Peyer's patch (tissue), 4 donors: ENCODE measurements around the gene P2RY13. TPM values are rescaled to one million over a fixed set of nuclear protein-coding genes. Genes with fewer than 3 reads are reported as not detected.

Experiments used
- DNase-seq, 3 donors: peaks; one replicate each; pipeline ENCODE4 v3.0.0-alpha.2; 2017 to 2019
- H3K27ac ChIP-seq, 4 donors: fragments of 200-600 bp; sonication (generic); one replicate each; pipeline ENCODE4 v1.5.1; 2016 to 2019
- H3K27me3 ChIP-seq, 2 donors: fragments of 200-600 bp; sonication (generic); one replicate each; pipeline ENCODE4 v1.5.1; 2019
- H3K36me3 ChIP-seq, 3 donors: fragments of 200-600 bp; sonication (generic); one replicate each; pipeline ENCODE4 v1.5.1; 2016 to 2019
- H3K4me1 ChIP-seq, 4 donors: fragments of 200-600 bp; sonication (generic); one replicate each; pipeline ENCODE4 v1.5.1; 2016 to 2019
- H3K4me3 ChIP-seq, 4 donors: fragments of 200-600 bp; sonication (generic); 1 replicate in 3 of 4; 2 replicates in 1 of 4; pipeline ENCODE4 v1.5.1; 2016 to 2019; ENCODE audit warnings: mild to moderate bottlenecking in 1 of 4
- H3K9me3 ChIP-seq, 4 donors: fragments of 200-600 bp; sonication (generic); one replicate each; pipeline ENCODE4 v1.5.1; 2016 to 2019; ENCODE audit warnings: mild to moderate bottlenecking in 1 of 4
- POLR2A ChIP-seq, 2 donors: fragments of 450-650 bp; IDR thresholded peaks; one replicate each; pipeline ENCODE4 v1.5.1; 2017; ENCODE audit warnings: antibody characterized with exemption in 2 of 2, mild to moderate bottlenecking in 2 of 2, moderate library complexity in 2 of 2
- total RNA-seq, 4 donors: library from RNA; depleted of rRNA; stranded (reverse); fragments of >200 nt; gene quantifications; one replicate each; pipeline ENCODE4 v1.1.0, GENCODE V29; 2016
- TF ChIP-seq, protein P1 (sequence below), 6 experiments: fragments of 450-650 bp in 4 of 6; fragments of 200-600 bp in 2 of 6; sonication (generic) in 1 of 6; IDR thresholded peaks; one replicate each; pipeline ENCODE4 v1.5.1; 2017 to 2019; ENCODE audit warnings: antibody characterized with exemption in 6 of 6, mild to moderate bottlenecking in 3 of 6, moderate library complexity in 1 of 6

Gene P2RY13
- total RNA-seq, 4 donors from 2014 or later: 0.67 to 1.7 TPM; not detected in 2

DNA sequence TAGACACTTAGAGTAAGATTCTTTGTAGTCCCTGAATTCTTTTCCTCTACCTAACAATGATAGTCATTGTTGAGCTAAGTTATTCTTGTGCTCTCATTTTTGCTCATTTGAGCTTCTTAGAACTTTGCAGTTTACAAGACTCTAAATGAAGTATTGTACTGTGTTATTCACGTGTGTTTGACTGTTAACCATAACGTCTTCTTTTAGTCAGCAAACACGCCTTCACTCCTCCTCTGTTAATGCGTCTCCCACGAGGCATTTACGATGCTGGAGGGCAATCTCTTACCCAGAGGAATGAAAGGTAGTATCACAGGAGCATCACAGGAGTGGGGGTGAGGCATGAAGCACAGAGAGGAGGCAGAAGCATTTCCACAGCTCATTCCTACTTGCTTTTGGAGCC, 36.2 kb downstream of the P2RY13 start:
- no peak for DNase-seq
- Histone ChIP-seq H3K9me3 (no peaks in the 10 kb centered on the region), H3K27ac (no peak overlapping the region), H3K4me3 (no peak overlapping the region), H3K36me3 (no peaks in the 10 kb centered on the region), H3K27me3 (no peaks in the 10 kb centered on the region), H3K4me1 (no peaks in the 10 kb centered on the region)
- no peak for TF ChIP-seq POLR2A (IDR thresholded peaks at IDR 0.05)
- TF ChIP-seq, protein P1, sequence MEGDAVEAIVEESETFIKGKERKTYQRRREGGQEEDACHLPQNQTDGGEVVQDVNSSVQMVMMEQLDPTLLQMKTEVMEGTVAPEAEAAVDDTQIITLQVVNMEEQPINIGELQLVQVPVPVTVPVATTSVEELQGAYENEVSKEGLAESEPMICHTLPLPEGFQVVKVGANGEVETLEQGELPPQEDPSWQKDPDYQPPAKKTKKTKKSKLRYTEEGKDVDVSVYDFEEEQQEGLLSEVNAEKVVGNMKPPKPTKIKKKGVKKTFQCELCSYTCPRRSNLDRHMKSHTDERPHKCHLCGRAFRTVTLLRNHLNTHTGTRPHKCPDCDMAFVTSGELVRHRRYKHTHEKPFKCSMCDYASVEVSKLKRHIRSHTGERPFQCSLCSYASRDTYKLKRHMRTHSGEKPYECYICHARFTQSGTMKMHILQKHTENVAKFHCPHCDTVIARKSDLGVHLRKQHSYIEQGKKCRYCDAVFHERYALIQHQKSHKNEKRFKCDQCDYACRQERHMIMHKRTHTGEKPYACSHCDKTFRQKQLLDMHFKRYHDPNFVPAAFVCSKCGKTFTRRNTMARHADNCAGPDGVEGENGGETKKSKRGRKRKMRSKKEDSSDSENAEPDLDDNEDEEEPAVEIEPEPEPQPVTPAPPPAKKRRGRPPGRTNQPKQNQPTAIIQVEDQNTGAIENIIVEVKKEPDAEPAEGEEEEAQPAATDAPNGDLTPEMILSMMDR (IDR thresholded peaks at IDR 0.05): no peak

DNA sequence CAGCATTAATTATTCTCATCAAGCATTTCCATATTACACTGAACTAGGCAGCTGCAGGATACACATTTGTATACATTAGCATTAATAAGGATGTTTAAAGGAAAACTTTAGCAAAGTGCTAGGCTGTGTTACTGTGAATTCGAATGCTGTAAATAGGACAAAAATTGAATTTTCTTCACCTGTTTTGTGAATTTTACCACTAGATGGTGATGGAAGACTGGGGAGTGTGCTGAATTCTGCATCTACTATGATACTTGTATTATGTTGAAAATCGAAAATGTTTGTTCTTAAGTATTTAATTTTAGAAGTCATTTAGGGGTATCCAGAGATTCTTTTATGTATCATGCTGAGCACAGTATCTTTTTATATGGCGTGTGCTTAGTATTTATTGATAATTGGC, 38.7 kb downstream of the P2RY13 start:
- no peaks in the 10 kb centered on the region for H3K9me3 ChIP-seq
- TF ChIP-seq, protein P1 (IDR thresholded peaks at IDR 0.05): peak in 2 of 6 experiments; percentile 30 to 35
- no peak for TF ChIP-seq POLR2A (IDR thresholded peaks at IDR 0.05)
- DNase-seq: no peak

GRCh38 chr3:151289445-151289844, 39.9 kb downstream of the P2RY13 start:
- DNase-seq: no peak
- Histone ChIP-seq H3K4me3 (no peak overlapping the region), H3K9me3 (no peaks in the 10 kb centered on the region), H3K27ac (no peak overlapping the region), H3K4me1 (no peaks in the 10 kb centered on the region), H3K27me3 (no peaks in the 10 kb centered on the region), H3K36me3 (no peaks in the 10 kb centered on the region)
- TF ChIP-seq, protein P1 (IDR thresholded peaks at IDR 0.05): no peak
- TF ChIP-seq POLR2A (IDR thresholded peaks at IDR 0.05): no peak

More for the DNA sequence above, 38.7 kb downstream of the P2RY13 start:
- Histone ChIP-seq H3K36me3 (no peaks in the 10 kb centered on the region), H3K27ac (no peak overlapping the region), H3K4me3 (no peak overlapping the region), H3K27me3 (no peaks in the 10 kb centered on the region), H3K4me1 (no peaks in the 10 kb centered on the region)

DNA sequence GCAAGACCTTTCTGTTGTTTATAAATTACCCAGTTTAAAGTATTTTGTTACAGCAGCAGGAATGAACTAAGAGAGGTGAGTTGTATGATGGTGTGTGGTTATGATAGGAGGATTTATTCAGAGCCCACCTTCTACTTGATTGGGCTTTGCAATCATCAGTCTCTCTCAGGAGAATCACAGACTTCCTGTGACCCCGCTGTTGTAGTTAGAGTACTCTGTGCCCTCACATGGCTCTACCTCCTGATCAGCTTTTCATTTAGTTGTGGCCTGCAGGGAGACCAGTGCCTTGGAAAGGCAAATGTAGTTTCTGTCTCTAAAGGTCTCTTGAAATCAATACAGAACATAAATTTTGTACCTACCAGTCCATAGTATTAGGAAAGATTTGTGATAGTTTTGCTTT, 43.4 kb downstream of the P2RY13 start:
- no peaks in the 10 kb centered on the region for H3K9me3 ChIP-seq
- H3K36me3 ChIP-seq: no peaks in the 10 kb centered on the region
- TF ChIP-seq, protein P1 (IDR thresholded peaks at IDR 0.05): no peak
- no peak for TF ChIP-seq POLR2A (IDR thresholded peaks at IDR 0.05)
- H3K4me1 ChIP-seq: no peaks in the 10 kb centered on the region
- DNase-seq: no peak
- no peaks in the 10 kb centered on the region for H3K27me3 ChIP-seq
- H3K4me3 ChIP-seq: no peak overlapping the region
- H3K27ac ChIP-seq: no peak overlapping the region

GRCh38 chr3:151283907-151284461, 45.4 kb downstream of the P2RY13 start:
- Histone ChIP-seq H3K4me3 (no peak overlapping the region), H3K27ac (peak overlapping the region in 3 of 4 donors; percentile 6 to 30 (median 17)), H3K4me1 (peaks cover 0 to 6% (median 0%) of the 10 kb centered on the region in 4 donors), H3K36me3 (no peaks in the 10 kb centered on the region), H3K27me3 (no peaks in the 10 kb centered on the region), H3K9me3 (no peaks in the 10 kb centered on the region)
- TF ChIP-seq, protein P1 (IDR thresholded peaks at IDR 0.05): no peak
- no peak for TF ChIP-seq POLR2A (IDR thresholded peaks at IDR 0.05)
- no peak for DNase-seq

- DNase-seq: no peak
- H3K9me3 ChIP-seq: no peaks in the 10 kb centered on the region
- TF ChIP-seq, protein P1 (IDR thresholded peaks at IDR 0.05): no peak
- TF ChIP-seq POLR2A (IDR thresholded peaks at IDR 0.05): no peak
- H3K27ac ChIP-seq: peak overlapping the region in 2 of 4 donors; percentile 17 to 30
- H3K4me1 ChIP-seq: peaks cover 0 to 8% (median 0%) of the 10 kb centered on the region in 4 donors
- H3K27me3 ChIP-seq: no peaks in the 10 kb centered on the region
- no peak overlapping the region for H3K4me3 ChIP-seq
- H3K36me3 ChIP-seq: no peaks in the 10 kb centered on the region
Measured at GRCh38 chr3:151283387-151283786, 46.0 kb downstream of the P2RY13 start.
